GM18858 (cell line): Measurements from ENCODE around the gene PHF21A.
A peak's percentile ranks its signal among the peaks of the same experiment; 100 is the strongest.

ENCODE experiments used
- ATAC-seq: cut with Tn5 transposase; IDR thresholded peaks from one replicate; pipeline ENCODE4 v1.9.1; 2021; ENCODE audit not compliant: unreplicated experiment

PHF21A gene

GRCh38 chr11:45936511-45937054, 184.7 kb downstream of the PHF21A start:
- no peak for ATAC-seq

- no peak for ATAC-seq
These were observed 185.7 kb downstream of the PHF21A start for GRCh38 chr11:45935349-45936064.

DNA sequence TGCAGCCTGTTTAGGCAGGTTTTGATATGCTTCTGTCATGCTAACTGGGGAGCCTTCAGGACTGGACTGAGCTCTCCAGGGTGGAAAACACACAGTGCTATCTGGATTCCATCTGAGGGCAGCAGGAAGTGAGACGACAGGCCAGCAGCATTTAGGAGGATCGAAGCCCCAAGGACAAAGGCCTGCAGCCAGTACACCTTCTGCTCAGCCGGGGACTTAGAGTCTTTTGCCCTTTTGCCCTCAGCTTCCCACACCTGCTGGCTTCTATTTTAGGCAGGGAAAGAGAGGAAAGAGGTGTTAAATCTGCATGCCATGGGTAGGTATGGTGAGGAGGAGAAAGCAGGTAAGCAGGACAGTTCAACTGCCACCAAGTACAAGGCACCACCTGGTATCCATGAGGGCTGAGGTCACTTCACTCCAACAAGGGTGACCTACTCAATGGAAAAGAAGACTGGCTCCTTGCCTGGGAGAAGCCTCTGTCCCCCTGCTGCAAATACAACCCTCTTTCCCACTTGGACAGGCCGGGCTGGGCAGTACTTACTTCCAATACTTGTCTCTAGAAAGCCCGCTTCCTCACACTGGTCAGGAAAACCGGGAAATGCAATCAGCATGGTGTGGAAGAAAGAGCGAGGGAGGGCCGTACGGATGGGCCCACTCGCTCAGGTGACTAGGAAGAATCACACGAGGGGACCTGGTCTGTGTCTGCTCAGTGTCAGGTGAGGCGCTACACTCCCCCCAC, 186.5 kb downstream of the PHF21A start:
- ATAC-seq, result no peak

DNA sequence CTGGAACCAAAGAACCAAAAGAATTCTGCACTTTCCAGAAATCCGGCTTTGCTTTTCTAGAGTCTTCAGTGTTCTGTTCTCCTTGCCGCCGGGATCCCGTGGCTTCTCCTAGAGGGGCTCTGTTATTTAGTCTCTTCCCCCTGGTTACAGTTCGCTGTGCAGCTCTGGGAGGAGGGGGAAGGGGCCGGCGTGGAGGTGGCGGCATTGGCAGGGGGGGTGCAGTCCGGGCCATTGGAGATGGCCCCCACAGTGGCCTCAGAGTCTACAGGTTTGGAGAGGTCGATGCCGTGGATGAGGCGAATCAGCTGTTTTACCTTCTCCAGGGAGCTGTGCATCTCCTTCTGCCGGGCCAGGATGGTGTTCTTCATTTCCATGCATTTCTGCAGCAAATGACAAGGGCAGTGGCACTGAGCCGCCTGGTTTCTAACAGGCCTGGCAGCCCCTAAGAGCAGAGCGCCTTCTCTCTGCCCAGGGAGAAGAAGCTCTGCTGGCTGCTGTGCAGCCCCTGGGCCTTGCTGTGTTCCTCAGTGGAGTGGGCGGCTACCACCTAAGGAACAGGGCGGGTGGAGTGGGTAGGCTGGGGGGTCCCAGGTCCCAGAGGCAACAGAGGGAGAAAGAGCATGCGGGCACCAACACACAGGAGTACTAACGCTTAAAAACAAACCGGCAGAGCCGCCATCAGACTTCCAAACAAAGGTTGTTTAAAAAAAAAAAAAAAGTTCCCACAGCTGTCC, 187.2 kb downstream of the PHF21A start:
- no peak for ATAC-seq

- ATAC-seq, result no peak
These were observed 188.0 kb downstream of the PHF21A start for GRCh38 chr11:45933131-45933831.

- no peak for ATAC-seq
These were observed 189.0 kb downstream of the PHF21A start for GRCh38 chr11:45932217-45932616.

- no peak for ATAC-seq
These were observed 189.5 kb downstream of the PHF21A start for GRCh38 chr11:45931739-45932138.

DNA sequence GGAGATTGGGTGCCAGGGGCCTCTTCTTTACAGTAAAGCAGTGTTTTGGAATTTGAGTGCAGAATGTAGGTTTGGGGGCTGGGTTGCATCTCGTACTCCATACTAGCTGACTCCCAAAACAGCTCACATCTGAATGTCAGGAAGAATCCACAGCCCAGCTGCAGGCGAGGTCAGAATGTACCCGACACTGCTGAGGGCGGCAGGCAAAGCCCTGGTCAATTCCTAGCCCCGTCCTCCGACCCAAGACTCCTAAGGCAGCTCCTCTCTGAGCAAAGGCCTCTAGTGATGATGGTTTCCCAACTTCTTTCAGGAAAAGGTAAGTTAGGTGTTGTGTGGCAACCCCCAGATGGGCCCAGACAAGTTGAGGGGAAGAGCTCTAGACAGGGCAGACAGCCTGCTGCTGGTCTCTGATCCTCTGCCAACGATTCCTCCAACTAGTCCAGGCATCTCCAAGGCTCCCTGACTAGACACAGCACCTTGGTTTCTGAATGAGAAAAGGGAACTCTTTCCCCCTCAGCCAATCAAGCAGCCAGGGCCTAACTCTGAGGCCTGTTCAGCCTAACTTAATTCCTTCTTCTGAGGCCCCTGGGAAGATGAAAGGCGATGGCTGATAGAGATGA, 190.2 kb downstream of the PHF21A start:
- no peak for ATAC-seq

GRCh38 chr11:45930031-45930794, 191.0 kb downstream of the PHF21A start:
- peak; percentile 90 for ATAC-seq

DNA sequence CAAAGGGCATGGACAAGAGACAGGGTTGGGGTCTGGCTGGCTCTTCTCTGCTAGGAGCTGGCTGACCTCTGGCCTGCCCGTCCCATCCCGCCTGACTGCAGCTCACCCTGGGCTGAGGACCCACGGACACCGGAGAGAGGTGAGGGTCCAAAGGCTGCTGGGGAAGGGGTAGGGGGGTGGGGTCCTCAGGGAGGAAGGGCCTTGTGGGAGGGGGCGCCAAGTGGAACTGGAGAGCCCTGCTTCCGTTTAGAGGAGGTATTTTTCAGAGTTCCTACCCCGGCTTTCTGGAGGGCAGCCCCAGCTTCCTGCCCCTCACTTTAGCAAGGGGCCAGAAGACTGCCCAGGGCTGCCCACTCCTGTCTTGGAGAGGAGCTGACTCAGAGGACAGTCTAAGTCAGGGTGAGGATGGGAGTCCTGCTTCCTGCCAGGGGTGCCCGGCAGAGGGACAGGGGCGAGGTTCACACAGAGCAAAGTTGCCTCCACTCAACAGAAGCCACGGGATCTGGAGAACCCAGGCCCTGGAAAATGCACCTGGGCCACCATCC, 191.7 kb downstream of the PHF21A start:
- peak; percentile 12 for ATAC-seq

DNA sequence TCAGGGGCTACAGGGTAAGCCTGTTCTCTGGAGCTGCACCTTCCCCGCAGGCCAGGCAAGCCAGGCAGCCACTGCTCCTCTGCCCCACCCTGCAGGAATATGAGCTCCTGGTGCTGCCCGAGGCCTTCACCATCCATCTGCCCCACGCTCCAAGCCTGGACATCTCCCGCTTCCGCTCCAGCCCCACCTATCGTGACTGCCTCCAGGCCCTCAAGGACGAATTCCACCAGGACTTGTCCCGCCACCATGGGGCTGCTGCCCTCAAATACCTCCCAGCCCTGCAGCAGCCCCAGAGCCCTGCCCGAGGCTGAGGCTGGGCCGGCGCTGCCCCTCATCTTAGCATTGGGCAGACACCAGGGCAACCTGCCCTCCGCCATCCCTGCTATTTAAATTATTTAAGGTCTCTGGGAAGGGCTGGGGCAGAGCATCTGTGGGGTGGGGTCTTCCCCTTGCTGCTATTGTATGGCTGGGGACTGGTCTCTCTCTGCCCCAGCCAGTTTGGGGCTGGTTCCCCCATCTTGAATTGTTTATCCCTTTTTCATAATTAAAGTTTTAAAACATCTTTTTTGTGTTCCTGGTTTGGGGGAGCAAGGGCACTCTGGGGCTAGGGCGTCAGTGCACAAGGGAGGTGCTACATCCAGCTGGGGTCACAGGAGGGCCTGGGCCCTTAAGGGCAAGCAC, 192.6 kb downstream of the PHF21A start:
- ATAC-seq, result no peak

DNA sequence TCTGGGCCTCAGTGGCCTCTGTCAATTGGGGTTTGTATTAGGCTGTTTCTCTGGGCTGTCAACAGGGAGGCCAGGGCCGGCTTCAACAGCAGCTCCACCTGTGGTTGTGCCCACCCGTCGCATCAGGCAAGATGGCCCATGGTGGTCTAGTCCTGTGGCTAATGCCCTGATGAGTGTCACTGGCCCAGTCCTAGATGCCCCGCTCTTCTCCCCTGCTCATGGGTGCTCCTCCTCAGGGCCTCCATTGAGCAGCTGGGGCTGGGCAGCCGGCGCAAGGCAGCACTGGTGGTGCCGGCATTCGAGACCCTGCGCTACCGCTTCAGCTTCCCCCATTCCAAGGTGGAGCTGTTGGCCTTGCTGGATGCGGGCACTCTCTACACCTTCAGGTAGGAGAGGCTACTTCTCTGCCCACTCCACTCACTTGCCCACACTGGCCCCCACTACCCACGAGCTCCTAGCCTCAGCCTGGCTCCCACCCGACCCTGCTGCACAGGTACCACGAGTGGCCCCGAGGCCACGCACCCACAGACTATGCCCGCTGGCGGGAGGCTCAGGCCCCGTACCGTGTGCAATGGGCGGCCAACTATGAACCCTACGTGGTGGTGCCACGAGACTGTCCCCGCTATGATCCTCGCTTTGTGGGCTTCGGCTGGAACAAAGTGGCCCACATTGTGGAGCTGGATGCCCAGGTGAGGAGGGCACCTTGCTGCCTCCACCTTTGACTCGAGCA, 193.4 kb downstream of the PHF21A start:
- no peak for ATAC-seq

- ATAC-seq, result no peak
These were observed 193.9 kb downstream of the PHF21A start for GRCh38 chr11:45927332-45927683.

DNA sequence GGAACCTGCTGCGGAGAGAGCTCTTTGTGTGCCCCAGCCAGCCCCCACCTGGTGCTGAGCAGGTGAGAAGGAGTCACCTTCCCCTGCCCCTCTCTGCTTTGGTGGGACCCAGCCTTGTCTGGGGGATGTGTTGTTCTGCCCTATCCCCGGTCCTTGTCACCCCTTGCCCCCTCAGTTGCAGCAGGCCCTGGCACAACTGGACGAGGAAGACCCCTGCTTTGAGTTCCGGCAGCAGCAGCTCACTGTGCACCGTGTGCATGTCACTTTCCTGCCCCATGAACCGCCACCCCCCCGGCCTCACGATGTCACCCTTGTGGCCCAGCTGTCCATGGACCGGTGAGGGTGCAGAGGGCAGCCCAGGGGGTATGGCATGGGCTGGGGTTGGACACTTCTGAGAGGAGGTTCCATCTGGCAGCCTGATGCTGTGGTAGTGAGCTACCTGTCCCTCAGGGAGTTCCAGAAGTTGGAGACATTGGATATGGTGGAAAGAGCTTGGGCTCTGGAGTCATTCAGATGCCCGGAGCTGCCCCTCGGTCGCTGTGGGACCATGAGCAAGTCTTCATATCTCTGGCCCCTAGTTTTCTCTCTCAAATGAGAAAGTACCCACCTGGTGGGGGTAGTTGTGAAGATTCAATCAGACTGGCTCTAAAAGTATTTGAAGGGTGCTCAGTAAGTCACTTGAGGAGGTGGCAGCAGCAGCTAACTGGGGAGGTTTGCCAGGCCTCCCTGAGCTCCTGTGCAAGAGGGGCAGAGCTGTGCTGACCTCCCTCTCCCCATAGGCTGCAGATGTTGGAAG, 194.5 kb downstream of the PHF21A start:
- ATAC-seq, result no peak

DNA sequence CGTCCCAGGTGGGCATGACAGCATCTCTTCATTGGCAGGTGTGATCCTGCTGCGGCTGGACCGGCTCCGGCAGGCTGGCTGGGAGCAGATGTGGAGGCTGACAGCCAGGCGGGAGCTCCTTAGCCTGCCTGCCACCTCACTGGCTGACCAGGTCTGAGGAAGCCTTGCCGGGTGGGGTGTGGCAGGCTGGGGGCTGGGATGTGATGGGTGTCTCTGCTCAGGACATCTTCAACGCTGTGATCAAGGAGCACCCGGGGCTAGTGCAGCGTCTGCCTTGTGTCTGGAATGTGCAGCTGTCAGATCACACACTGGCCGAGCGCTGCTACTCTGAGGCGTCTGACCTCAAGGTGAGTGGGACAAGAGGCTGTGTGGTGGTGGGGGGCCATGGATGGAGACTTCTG, 195.3 kb downstream of the PHF21A start:
- no peak for ATAC-seq

- no peak for ATAC-seq
These were observed 195.7 kb downstream of the PHF21A start for GRCh38 chr11:45925550-45925949.

DNA sequence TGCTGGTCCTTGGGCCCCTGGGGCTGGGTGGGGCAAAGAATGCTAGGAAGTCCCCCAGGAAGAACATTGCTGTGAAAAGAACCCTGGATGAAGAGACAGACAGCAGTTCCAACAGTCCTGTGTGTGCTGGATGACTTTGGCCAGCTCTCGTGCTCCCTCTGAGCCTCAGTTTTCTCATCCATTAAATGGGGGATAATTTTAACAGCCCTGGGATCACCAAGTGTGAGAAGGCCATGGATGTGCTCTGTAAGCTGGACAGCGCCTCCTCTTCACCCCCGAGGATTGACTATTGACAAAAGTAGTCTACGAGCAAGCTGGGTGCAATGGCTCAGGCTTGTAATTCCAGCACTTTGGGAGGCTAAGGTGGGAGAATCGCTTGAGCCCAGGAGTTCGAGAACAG, 196.3 kb downstream of the PHF21A start:
- ATAC-seq, result no peak
